ENCODE results near the gene KANSL1.
"Not testable (repeated sequence)": the region's sequence is repeated elsewhere in the genome, so short reads cannot be mapped to it uniquely, and the experiment has no call there.

KANSL1 gene

GRCh38 chr17:46010597-46011186 lies 182.5 kb downstream of the KANSL1 start:
- no peak for DNase-seq

GRCh38 chr17:46009681-46010596 lies 183.3 kb downstream of the KANSL1 start:
- DNase-seq: no peak

DNA sequence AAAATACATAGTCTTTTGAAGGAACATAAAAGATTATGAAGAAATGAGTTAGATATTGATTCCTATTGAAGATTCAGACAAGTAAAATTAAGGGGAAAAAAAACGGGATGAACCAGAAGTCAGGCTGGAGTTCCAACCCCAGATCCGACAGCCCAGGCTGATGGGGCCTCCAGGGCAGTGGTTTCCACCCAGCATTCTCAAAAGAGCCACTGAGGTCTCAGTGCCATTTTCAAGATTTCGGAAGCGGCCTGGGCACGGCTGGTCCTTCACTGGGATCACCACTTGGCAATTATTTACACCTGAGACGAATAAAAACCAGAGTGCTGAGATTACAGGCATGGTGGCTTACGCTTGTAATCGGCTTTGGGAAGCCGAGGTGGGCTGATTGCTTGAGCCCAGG lies 184.6 kb downstream of the KANSL1 start:
- no peak for DNase-seq

DNA sequence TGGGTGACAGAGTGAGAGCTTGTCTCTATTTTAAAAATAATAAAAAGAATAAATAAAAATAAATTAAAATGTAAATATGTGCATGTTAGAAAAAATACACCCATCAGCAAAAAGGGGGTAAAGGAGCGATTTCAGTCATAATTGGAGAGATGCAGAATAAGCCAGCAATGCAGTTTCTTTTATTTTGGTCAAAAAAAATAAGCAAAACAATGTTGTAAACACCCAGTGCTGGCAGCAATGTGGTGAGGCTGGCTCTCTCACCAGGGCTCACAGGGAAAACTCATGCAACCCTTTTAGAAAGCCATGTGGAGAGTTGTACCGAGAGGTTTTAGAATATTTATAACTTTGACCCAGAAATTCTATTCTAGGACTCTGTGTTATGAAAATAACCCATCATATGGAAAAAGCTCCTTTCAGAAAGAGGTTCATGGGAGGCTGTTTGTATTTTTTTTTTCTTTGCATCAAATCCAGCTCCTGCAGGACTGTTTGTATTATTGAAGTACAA lies 185.7 kb downstream of the KANSL1 start:
- DNase-seq: no peak

- DNase-seq: not testable (repeated sequence)
Measured at GRCh38 chr17:46006082-46006481, 187.1 kb downstream of the KANSL1 start.

DNA sequence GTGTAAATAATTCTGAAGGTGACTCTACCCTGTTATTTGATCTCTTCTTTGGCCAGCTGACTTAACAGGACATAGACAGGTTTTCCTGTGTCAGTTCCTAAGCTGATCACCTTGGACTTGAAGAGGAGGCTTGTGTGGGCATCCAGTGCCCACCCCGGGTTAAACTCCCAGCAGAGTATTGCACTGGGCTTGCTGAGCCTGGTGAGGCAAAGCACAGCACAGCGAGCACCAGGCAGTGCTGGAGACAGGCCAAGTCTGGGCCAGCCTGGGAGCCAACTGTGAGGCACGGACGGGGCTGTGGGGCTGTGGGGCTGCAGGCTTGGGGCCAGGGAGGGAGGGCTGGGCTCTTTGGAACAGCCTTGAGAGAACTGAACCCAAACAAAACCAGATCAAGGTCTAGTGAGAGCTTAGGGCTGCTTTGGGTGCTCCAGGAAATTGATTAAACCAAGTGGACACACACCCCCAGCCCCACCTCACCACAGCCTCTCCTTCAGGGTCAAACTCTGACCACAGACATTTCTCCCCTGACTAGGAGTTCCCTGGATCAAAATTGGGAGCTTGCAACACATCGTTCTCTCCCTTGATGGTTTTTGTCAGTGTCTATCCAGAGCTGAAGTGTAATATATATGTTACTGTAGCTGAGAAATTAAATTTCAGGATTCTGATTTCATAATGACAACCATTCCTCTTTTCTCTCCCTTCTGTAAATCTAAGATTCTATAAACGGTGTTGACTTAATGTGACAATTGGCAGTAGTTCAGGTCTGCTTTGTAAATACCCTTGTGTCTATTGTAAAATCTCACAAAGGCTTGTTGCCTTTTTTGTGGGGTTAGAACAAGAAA lies 189.1 kb downstream of the KANSL1 start:
- DNase-seq: no peak

DNA sequence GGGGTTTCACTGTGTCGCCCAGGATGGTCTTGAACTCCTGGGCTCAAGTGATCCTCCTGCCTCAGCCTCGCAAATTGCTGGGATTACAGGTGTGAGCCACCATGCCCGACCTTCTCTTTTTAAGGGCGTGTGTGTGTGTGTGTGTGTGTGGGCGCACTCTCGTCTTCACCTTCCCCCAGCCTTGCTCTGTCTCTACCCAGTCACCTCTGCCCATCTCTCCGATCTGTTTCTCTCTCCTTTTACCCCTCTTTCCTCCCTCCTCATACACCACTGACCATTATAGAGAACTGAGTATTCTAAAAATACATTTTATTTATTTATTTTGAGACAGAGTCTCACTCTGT lies 190.3 kb downstream of the KANSL1 start:
- DNase-seq: no peak

DNA sequence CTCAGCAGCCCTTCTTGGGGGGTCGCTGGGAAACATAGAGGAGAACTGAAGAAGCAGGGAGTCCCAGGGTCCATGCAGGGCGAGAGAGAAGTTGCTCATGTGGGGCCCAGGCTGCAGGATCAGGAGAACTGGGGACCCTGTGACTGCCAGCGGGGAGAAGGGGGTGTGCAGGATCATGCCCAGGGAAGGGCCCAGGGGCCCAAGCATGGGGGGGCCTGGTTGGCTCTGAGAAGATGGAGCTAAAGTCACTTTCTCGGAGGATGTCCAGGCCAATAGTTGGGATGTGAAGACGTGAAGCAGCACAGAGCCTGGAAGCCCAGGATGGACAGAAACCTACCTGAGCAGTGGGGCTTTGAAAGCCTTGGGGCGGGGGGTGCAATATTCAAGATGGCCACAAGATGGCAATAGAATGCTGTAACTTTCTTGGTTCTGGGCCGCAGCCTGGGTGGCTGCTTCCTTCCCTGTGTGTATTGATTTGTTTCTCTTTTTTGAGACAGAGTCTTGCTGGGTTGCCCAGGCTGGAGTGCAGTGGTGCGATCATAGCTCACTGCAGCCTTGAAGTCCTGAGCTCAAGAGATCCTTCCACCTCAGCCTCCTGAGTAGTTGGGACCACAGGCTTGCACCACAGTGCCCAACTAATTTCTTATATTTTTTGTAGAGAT lies 190.8 kb downstream of the KANSL1 start:
- peak; percentile 40 for DNase-seq

DNA sequence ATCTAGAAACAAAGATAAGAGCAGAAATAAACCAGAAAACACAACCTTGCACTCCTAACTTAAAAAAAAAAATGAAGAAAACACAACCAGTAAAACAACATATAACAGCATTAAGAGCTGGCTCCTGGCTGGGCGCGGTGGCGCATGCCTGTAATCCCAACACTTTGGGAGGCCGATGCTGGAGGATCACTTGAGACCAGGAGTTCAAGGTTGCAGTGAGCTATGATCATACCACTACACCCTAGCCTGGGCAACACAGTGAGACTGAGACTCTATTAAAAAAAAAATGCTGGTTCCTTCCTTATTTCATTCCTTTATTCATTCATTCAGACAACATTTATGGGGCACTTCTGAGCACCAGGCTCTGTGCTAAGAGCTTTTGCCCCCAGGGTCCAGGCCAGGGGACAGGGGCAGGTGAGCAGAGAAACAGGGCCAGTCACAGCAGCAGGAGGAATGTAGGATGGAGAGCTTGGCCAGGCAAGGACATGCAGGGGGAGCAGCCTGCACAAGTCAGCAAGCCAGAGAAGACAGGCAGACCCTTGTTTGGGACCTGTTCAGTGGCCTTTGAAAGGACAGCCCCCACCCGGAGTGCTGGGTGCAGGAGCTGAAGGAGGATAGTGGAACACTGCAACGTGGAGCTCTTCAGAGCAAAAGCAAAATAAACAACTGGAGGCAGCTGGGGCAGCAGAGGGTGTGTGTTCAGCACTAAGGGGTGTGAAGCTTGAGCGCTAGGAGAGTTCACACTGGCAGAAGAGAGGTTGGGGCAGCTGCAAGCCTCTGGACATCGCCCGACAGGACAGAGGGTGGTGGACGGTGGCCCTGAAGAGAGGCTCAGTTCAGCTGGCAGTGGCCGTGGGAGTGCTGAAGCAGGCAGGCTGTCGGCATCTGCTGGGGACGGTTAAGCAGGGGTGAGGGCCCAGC lies 191.6 kb downstream of the KANSL1 start:
- DNase-seq: no peak

- no peak for DNase-seq
Measured at GRCh38 chr17:46000757-46001156, 192.5 kb downstream of the KANSL1 start.

- no peak for DNase-seq
Measured at GRCh38 chr17:46000292-46000691, 192.9 kb downstream of the KANSL1 start.

DNA sequence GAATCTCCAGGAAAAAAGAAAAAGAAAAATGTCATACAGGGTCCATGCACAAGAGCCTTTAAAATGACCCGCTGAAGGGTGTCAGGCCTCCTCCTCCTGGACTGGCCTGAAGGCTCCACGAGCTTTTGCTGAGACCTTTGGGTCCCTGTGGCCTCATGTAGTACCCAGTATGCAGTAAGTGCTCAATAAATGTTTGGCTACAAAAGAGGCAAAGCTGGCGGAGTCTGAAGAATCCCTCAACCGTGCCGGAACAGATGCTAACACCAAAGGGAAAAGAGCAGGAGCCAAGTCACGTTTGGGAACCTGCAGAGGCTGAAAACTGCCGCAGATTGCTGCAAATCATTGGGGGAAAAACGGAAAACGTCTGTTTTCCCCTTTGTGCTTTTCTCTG lies 193.3 kb downstream of the KANSL1 start:
- no peak for DNase-seq

GRCh38 chr17:45998987-45999899 lies 194.0 kb downstream of the KANSL1 start, which contains the start of gene STH:
TSS of gene STH (plus strand) at chr17:45999250. CDS start at chr17:45999280, 30 bp downstream.
- no peak for DNase-seq

GRCh38 chr17:45997624-45998023 lies 195.6 kb downstream of the KANSL1 start:
- no peak for DNase-seq

DNA sequence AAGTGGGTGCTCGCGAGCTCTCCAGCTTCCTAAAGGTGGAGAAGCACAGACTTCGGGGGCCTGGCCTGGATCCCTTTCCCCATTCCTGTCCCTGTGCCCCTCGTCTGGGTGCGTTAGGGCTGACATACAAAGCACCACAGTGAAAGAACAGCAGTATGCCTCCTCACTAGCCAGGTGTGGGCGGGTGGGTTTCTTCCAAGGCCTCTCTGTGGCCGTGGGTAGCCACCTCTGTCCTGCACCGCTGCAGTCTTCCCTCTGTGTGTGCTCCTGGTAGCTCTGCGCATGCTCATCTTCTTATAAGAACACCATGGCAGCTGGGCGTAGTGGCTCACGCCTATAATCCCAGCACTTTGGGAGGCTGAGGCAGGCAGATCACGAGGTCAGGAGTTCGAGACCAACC lies 196.1 kb downstream of the KANSL1 start:
- no peak for DNase-seq

- no peak for DNase-seq
Measured at GRCh38 chr17:45996282-45996937, 196.8 kb downstream of the KANSL1 start.

DNA sequence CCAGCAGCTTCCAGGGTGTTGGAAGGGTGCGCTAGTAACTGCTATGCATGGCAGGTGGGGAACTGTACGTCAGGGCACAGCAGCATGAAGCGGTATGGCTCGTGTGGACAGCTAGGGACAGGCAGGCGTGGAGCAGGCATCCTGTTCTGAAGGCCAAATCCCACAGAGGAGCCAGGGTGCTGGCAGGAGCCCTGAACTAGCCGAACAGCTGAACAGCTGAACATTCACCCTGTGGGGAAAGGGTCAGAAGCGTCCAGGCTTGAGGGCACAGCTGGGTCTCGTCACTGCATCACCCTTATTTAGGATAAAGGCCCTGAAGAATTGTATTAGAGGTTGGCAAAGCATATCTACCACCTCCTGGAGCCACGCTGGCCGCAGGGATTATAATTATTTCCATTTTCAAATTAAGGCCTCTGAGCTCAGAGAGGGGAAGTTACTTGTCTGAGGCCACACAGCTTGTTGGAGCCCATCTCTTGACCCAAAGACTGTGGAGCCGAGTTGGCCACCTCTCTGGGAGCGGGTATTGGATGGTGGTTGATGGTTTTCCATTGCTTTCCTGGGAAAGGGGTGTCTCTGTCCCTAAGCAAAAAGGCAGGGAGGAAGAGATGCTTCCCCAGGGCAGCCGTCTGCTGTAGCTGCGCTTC lies 197.5 kb downstream of the KANSL1 start:
- DNase-seq: no peak

GRCh38 chr17:45994987-45995386 lies 198.2 kb downstream of the KANSL1 start:
- no peak for DNase-seq

DNA sequence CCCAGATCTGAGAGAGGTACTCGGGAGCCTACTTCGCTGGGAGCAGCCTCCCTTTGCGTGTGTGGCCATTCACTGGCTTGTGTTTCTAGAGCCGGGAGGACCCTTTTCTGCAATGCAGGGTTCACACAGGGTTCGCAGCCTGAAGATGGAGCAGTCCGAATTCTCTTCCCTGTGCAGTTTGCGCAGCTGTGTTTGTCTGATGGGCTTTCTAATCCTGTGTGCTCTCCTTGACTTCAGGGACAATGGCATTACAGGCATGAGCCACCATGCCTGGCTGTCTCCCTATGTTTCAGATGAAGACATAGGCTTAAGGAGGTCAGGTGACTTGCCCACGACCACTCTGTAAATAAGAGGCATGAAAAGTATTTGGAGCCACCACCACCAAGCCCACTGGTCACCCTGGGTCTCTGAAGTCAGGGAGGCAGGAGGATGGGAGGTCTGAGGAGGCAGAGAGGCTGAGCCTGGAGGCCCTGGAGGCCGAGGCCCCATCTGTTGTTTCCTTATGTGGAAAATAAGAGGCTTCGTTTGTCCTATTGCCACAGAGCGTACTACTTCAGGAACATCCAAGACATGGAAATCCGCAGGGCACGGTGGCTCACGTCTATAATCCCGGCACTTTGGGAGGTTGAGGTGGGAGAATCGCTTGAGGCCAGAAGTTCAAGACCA lies 199.1 kb downstream of the KANSL1 start:
- DNase-seq: no peak

All from GDM1 (cell line).